GM12878 (cell line): ENCODE measurements around the gene HS3ST5. TPM values are rescaled to one million over a fixed set of nuclear protein-coding genes. Genes with fewer than 3 reads are reported as not detected.

ENCODE experiments used
- ATAC-seq: fragments of 200-7000 bp; cut with Tn5 transposase; 3 replicates; pipeline ENCODE4 v1.9.1; 2020; ENCODE audit warnings: mild to moderate bottlenecking, moderate library complexity
- BruUV-seq: library from RNA; stranded (reverse); fragments of 400-500 nt; replicated peaks from 2 replicates; lab custom pipeline; 2021; lab: Mats Ljungman, UMichigan
- CTCF ChIA-PET: fragments of 300-600 bp; sonication (Branson Sonifier 250); formaldehyde crosslinking; extraction: SDS; loops from one replicate; lab custom pipeline; 2021; ENCODE audit warnings: inconsistent platforms; lab: Yijun Ruan, JAX
- POLR2A ChIA-PET: fragments of 350-600 bp; formaldehyde crosslinking; extraction: SDS; loops from one replicate; lab custom pipeline; 2021; ENCODE audit warnings: inconsistent platforms; lab: Charles Lee
- RAD21 ChIA-PET: fragments of 300-600 bp; sonication (Branson Sonifier 250); formaldehyde crosslinking; loops from one replicate; lab custom pipeline; 2023; ENCODE audit warnings: antibody characterized with exemption; ENCODE audit not compliant: unreplicated experiment; lab: Charles Lee
- SMC1A ChIA-PET: fragments of 300-600 bp; sonication (Branson Sonifier 250); formaldehyde crosslinking; loops from one replicate; lab custom pipeline; 2023; ENCODE audit not compliant: unreplicated experiment, uncharacterized antibody; lab: Charles Lee
- DNase-seq: peaks from one replicate; pipeline ENCODE4 v3.0.0-alpha.2; 2011; ENCODE audit warnings: low read depth, low spot score
- FAIRE-seq: peaks from 3 replicates; lab custom pipeline; 2011; peaks lifted over from hg19 to GRCh38; lab: Jason Lieb, UNC
- H2AFZ ChIP-seq: 2 replicates; pipeline ENCODE4 v1.6.0; 2011; ENCODE audit warnings: low read depth, low read length, control low read depth; ENCODE audit not compliant: control insufficient read depth
- H3K27ac ChIP-seq: 2 replicates; pipeline ENCODE4 v1.5.1; 2011; ENCODE audit warnings: control low read depth; ENCODE audit not compliant: control insufficient read depth, insufficient read depth
- H3K27me3 ChIP-seq, 2 experiments: replicated peaks in 1 of 2; 2 replicates each; pipeline versions ENCODE4 v1.6.0 to v1.6.1; 2011; ENCODE audit warnings: low read length in 1 of 2; ENCODE audit not compliant: control insufficient read depth in 2 of 2, insufficient read depth in 2 of 2
- H3K36me3 ChIP-seq, 2 experiments: 2 replicates each; pipeline ENCODE4 v1.5.1; 2011; ENCODE audit warnings: low read length in 1 of 2; ENCODE audit not compliant: control insufficient read depth in 2 of 2, insufficient read depth in 2 of 2
- H3K4me1 ChIP-seq: 2 replicates; pipeline ENCODE4 v1.6.1; 2011; ENCODE audit warnings: mild to moderate bottlenecking, low read length, moderate library complexity, mixed read lengths; ENCODE audit not compliant: control insufficient read depth, insufficient read depth
- H3K4me2 ChIP-seq: 2 replicates; pipeline ENCODE4 v1.6.0; 2011; ENCODE audit warnings: control low read depth; ENCODE audit not compliant: control insufficient read depth, insufficient read depth
- H3K4me3 ChIP-seq: fragments of 200-600 bp; sonication (generic); 2 replicates; pipeline ENCODE4 v1.5.1; 2016
- H3K79me2 ChIP-seq: 2 replicates; pipeline ENCODE4 v1.6.0; 2011; ENCODE audit warnings: low read length; ENCODE audit not compliant: control insufficient read depth, insufficient read depth
- H3K9ac ChIP-seq: 2 replicates; pipeline ENCODE4 v1.8.0; 2011; ENCODE audit warnings: low read length, control low read depth, mixed read lengths; ENCODE audit not compliant: control insufficient read depth, insufficient read depth
- H3K9me3 ChIP-seq: replicated peaks from 3 replicates; pipeline ENCODE4 v1.5.1; 2011; ENCODE audit warnings: mild to moderate bottlenecking, low read length; ENCODE audit not compliant: control insufficient read depth, insufficient read depth
- H4K20me1 ChIP-seq: 2 replicates; pipeline ENCODE4 v1.6.0; 2011; ENCODE audit not compliant: control insufficient read depth, insufficient read depth
- ETV6 ChIP-seq, 2 experiments: fragments of 450-650 bp in 1 of 2; IDR thresholded peaks in 1 of 2; conservative IDR thresholded peaks in 1 of 2; 2 replicates each; pipeline ENCODE4 v1.6.1; 2014; ENCODE audit warnings: antibody characterized with exemption in 1 of 2, borderline replicate concordance in 1 of 2, low read depth in 1 of 2, mild to moderate bottlenecking in 1 of 2, moderate library complexity in 1 of 2
- IRF4 ChIP-seq: IDR thresholded peaks from 2 replicates; pipeline ENCODE4 v1.6.1; 2011; ENCODE audit warnings: low read depth, low read length
- IRF5 ChIP-seq: fragments of 450-650 bp; IDR thresholded peaks from 2 replicates; pipeline ENCODE4 v1.6.1; 2017; ENCODE audit warnings: borderline replicate concordance
- MTA2 ChIP-seq: fragments of 450-650 bp; IDR thresholded peaks from 2 replicates; pipeline ENCODE4 v1.6.1; 2016; ENCODE audit warnings: low read depth, mild to moderate bottlenecking, moderate library complexity
- NR2C2 ChIP-seq: IDR thresholded peaks from 2 replicates; pipeline ENCODE4 v1.6.1; 2011; ENCODE audit warnings: borderline replicate concordance, low read depth; ENCODE audit not compliant: control insufficient read depth, insufficient read length
- POLR2A ChIP-seq: IDR thresholded peaks from 2 replicates; pipeline ENCODE4 v1.6.1; 2011; ENCODE audit warnings: low read depth, mild to moderate bottlenecking, low read length
- SUZ12 ChIP-seq: fragments of 200-600 bp; sonication (generic); IDR thresholded peaks from one replicate; pipeline ENCODE4 v1.6.1; 2018; ENCODE audit warnings: antibody characterized with exemption, mild to moderate bottlenecking; ENCODE audit not compliant: unreplicated experiment
- TAF1 ChIP-seq: IDR thresholded peaks from 2 replicates; pipeline ENCODE4 v1.6.1; 2011; ENCODE audit warnings: mild to moderate bottlenecking, low read depth, low read length, borderline replicate concordance
- USF2 ChIP-seq: IDR thresholded peaks from 2 replicates; pipeline ENCODE4 v1.6.1; 2011; ENCODE audit warnings: low read depth, low read length, improper control_type of control experiment, borderline replicate concordance
- WRNIP1 ChIP-seq: IDR thresholded peaks from 2 replicates; pipeline ENCODE4 v1.6.1; 2011; ENCODE audit warnings: low read depth, low read length, improper control_type of control experiment, borderline replicate concordance
- ZNF217 ChIP-seq: fragments of 450-650 bp; IDR thresholded peaks from 2 replicates; pipeline ENCODE4 v1.6.1; 2017; ENCODE audit warnings: antibody characterized with exemption, mild to moderate bottlenecking
- WGBS: methylation state at CpG from one replicate; pipeline ENCODE4 v1.1.6; 2016; ENCODE audit warnings: low lambda C conversion rate; ENCODE audit not compliant: insufficient replicate concordance, insufficient coverage; ENCODE audit errors: missing lambda C conversion rate; 5-methylcytosine and 5-hydroxymethylcytosine counted together
- in situ Hi-C: fragments of 300-500 bp; cut with MboI; formaldehyde crosslinking; loops from 9 replicates; pipeline ENCODE4 v1.14.3; 2018; ENCODE audit warnings: mixed read lengths
- intact Hi-C: fragments of 100-400 bp; cut with micrococcal nuclease; formaldehyde crosslinking; loops from one replicate; pipeline ENCODE4 v1.14.2; 2022; ENCODE audit not compliant: unreplicated experiment
- polyA plus RNA-seq, 11 experiments: library from polyadenylated mRNA; depleted of rRNA in 4 of 11; unstranded in 6 of 11; stranded (reverse) in 5 of 11; fragments of >200 nt; fragmentation: Nextera tagmentation in 4 of 11; fragmentation: Illumina TruSeq in 1 of 11; extraction: Ambion mirVana in 4 of 11; extraction: Trizol in 1 of 11; gene quantifications; 1 replicate in 1 of 11; 2 replicates in 10 of 11; pipeline versions ENCODE4 v1.2.1 to v1.2.3, GENCODE V29; 2011 to 2016; ENCODE audit warnings: inconsistent platforms in 2 of 11, missing spikeins in 2 of 11, low read depth in 1 of 11
- total RNA-seq, 4 experiments: library from RNA; depleted of rRNA in 3 of 4; stranded (reverse); fragments of >200 nt in 3 of 4; fragmentation: Illumina TruSeq in 1 of 4; extraction: Trizol in 1 of 4; gene quantifications; 2 replicates each; pipeline versions ENCODE4 v1.2.1 to v1.2.3, GENCODE V29; 2013 to 2021
- TF ChIP-seq, protein P1 (sequence below): IDR thresholded peaks from 2 replicates; pipeline ENCODE4 v1.6.1; 2012; ENCODE audit warnings: low read depth, low read length, improper control_type of control experiment
- TF ChIP-seq, protein P2 (sequence below): fragments of 450-650 bp; IDR thresholded peaks from 2 replicates; pipeline ENCODE4 v1.6.1; 2017; ENCODE audit warnings: low read depth, mild to moderate bottlenecking, moderate library complexity
- TF ChIP-seq, protein P3 (sequence below): IDR thresholded peaks from 2 replicates; pipeline ENCODE4 v1.6.1; 2012; ENCODE audit warnings: mild to moderate bottlenecking, low read depth, low read length
- TF ChIP-seq, protein P4 (sequence below): fragments of 450-650 bp; IDR thresholded peaks from 2 replicates; pipeline ENCODE4 v1.6.1; 2016; ENCODE audit warnings: mild to moderate bottlenecking

The HS3ST5 gene
- total and polyA plus RNA-seq, 10 of the 15 experiments (the other 5 are each of a cell fraction or from before 2014, with no cell fraction given) = 0.04 TPM; not detected in 9

DNA sequence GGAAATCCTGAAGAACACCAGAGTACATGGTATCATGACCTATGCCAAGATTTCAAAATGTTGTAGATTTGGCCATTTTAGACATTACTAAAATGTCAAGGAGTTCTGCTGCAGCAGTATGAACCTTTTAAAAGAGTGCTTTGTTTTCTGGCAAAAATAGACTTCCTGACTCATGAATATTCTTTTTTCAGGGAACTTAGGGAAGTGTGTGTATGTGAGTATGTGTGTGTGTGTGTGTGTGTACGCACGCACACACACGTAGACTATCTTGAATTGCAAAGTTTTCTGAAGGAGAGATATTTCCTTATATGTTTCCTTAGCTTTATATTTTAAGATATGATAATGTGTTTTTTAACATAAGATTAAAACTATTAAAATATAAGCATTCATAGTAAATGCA lies 161.2 kb downstream of the HS3ST5 start:
- ChIA-PET POLR2A (no interaction called here), RAD21 (no interaction called here), CTCF (no interaction called here), SMC1A (no interaction called here)
- Histone ChIP-seq H3K4me2 (no peak overlapping the region), H3K4me3 (no peak overlapping the region), H3K9me3 (no peaks in the 10 kb centered on the region), H3K79me2 (no peaks in the 10 kb centered on the region), H3K27me3 (no peaks in the 10 kb centered on the region), H3K4me1 (no peaks in the 10 kb centered on the region), H2AFZ (no peak overlapping the region), H3K36me3 (no peaks in the 10 kb centered on the region), H3K27ac (no peak overlapping the region), H3K9ac (no peak overlapping the region), H4K20me1 (no peaks in the 10 kb centered on the region)
- FAIRE-seq (no peak), ATAC-seq (no peak), DNase-seq (no peak)
- 16% methylated on average over 3 of the region's 3 CpGs for WGBS
- intact Hi-C loops = no loop called here
- BruUV-seq = no TSS peak
- in situ Hi-C loops = no loop called here
- TF ChIP-seq ZNF217 = no peak
- TF ChIP-seq, protein P1, sequence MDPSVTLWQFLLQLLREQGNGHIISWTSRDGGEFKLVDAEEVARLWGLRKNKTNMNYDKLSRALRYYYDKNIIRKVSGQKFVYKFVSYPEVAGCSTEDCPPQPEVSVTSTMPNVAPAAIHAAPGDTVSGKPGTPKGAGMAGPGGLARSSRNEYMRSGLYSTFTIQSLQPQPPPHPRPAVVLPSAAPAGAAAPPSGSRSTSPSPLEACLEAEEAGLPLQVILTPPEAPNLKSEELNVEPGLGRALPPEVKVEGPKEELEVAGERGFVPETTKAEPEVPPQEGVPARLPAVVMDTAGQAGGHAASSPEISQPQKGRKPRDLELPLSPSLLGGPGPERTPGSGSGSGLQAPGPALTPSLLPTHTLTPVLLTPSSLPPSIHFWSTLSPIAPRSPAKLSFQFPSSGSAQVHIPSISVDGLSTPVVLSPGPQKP = no peak
- no peak for TF ChIP-seq ETV6 (conservative IDR thresholded peaks at IDR 0.05 in 1 of 2, IDR thresholded peaks at IDR 0.05 in 1 of 2; ENCODE audit: borderline replicate concordance in 1 of 2, low read depth in 1 of 2)
- no peak for TF ChIP-seq IRF4
- no peak for TF ChIP-seq WRNIP1
- no peak for TF ChIP-seq TAF1
- TF ChIP-seq IRF5 = no peak
- no peak for TF ChIP-seq POLR2A
- no peak for TF ChIP-seq MTA2
- TF ChIP-seq, protein P2, sequence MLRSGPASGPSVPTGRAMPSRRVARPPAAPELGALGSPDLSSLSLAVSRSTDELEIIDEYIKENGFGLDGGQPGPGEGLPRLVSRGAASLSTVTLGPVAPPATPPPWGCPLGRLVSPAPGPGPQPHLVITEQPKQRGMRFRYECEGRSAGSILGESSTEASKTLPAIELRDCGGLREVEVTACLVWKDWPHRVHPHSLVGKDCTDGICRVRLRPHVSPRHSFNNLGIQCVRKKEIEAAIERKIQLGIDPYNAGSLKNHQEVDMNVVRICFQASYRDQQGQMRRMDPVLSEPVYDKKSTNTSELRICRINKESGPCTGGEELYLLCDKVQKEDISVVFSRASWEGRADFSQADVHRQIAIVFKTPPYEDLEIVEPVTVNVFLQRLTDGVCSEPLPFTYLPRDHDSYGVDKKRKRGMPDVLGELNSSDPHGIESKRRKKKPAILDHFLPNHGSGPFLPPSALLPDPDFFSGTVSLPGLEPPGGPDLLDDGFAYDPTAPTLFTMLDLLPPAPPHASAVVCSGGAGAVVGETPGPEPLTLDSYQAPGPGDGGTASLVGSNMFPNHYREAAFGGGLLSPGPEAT = no peak
- TF ChIP-seq, protein P3, sequence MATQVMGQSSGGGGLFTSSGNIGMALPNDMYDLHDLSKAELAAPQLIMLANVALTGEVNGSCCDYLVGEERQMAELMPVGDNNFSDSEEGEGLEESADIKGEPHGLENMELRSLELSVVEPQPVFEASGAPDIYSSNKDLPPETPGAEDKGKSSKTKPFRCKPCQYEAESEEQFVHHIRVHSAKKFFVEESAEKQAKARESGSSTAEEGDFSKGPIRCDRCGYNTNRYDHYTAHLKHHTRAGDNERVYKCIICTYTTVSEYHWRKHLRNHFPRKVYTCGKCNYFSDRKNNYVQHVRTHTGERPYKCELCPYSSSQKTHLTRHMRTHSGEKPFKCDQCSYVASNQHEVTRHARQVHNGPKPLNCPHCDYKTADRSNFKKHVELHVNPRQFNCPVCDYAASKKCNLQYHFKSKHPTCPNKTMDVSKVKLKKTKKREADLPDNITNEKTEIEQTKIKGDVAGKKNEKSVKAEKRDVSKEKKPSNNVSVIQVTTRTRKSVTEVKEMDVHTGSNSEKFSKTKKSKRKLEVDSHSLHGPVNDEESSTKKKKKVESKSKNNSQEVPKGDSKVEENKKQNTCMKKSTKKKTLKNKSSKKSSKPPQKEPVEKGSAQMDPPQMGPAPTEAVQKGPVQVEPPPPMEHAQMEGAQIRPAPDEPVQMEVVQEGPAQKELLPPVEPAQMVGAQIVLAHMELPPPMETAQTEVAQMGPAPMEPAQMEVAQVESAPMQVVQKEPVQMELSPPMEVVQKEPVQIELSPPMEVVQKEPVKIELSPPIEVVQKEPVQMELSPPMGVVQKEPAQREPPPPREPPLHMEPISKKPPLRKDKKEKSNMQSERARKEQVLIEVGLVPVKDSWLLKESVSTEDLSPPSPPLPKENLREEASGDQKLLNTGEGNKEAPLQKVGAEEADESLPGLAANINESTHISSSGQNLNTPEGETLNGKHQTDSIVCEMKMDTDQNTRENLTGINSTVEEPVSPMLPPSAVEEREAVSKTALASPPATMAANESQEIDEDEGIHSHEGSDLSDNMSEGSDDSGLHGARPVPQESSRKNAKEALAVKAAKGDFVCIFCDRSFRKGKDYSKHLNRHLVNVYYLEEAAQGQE = no peak
- TF ChIP-seq SUZ12 = no peak
- TF ChIP-seq NR2C2 = no peak
- TF ChIP-seq, protein P4, sequence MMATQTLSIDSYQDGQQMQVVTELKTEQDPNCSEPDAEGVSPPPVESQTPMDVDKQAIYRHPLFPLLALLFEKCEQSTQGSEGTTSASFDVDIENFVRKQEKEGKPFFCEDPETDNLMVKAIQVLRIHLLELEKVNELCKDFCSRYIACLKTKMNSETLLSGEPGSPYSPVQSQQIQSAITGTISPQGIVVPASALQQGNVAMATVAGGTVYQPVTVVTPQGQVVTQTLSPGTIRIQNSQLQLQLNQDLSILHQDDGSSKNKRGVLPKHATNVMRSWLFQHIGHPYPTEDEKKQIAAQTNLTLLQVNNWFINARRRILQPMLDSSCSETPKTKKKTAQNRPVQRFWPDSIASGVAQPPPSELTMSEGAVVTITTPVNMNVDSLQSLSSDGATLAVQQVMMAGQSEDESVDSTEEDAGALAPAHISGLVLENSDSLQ = no peak
- no peak for TF ChIP-seq USF2
